Measurements from ENCODE around the gene TTLL11.

DNA sequence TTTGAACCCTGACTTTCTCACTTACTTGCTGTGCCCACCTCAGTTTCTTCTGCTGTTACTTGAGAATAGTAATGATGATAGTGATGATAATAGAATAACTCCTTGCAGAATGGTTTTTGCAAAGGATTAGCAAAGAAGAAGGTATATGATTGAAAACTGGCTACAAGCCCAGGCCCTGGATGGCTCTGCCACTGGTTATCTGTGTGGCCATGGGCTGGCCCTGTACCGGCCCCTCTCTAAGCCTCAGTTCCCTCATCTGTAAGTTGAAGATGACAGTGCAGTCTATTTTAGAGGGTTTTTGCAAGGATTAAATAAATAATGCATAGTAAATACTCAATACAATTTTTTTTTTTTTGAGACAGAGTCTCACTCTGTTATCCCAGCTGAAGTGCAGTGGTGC is 6.2 kb downstream of the TTLL11 start:
- no peak for TF ChIP-seq POLR2AphosphoS5 (IDR thresholded peaks at IDR 0.05)
- no peak for TF ChIP-seq POLR2A (IDR thresholded peaks at IDR 0.05)
- TF ChIP-seq, protein P1, sequence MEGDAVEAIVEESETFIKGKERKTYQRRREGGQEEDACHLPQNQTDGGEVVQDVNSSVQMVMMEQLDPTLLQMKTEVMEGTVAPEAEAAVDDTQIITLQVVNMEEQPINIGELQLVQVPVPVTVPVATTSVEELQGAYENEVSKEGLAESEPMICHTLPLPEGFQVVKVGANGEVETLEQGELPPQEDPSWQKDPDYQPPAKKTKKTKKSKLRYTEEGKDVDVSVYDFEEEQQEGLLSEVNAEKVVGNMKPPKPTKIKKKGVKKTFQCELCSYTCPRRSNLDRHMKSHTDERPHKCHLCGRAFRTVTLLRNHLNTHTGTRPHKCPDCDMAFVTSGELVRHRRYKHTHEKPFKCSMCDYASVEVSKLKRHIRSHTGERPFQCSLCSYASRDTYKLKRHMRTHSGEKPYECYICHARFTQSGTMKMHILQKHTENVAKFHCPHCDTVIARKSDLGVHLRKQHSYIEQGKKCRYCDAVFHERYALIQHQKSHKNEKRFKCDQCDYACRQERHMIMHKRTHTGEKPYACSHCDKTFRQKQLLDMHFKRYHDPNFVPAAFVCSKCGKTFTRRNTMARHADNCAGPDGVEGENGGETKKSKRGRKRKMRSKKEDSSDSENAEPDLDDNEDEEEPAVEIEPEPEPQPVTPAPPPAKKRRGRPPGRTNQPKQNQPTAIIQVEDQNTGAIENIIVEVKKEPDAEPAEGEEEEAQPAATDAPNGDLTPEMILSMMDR (IDR thresholded peaks at IDR 0.05) = no peak
- TF ChIP-seq EP300 (IDR thresholded peaks at IDR 0.05; ENCODE audit: low read depth) = no peak

Measured in transverse colon (tissue), 4 donors.